Panc1 (cell line): ENCODE data around the gene TPM4. TPM values are rescaled to one million over a fixed set of nuclear protein-coding genes. Genes with fewer than 3 reads are reported as not detected.

Experiments
- ATAC-seq: fragments of 200-7000 bp; cut with Tn5 transposase; 2 replicates; pipeline ENCODE4 v1.9.1; 2020; ENCODE audit warnings: mild to moderate bottlenecking, moderate library complexity
- BruUV-seq: library from RNA; stranded (reverse); fragments of 400-500 nt; replicated peaks from 2 replicates; lab custom pipeline; 2021; lab: Mats Ljungman, UMichigan
- CTCF ChIA-PET: fragments of 300-600 bp; sonication (Branson Sonifier 250); formaldehyde crosslinking; loops from one replicate; lab custom pipeline; 2022; ENCODE audit warnings: antibody characterized with exemption; lab: Charles Lee
- POLR2A ChIA-PET: fragments of 300-600 bp; sonication (Branson Sonifier 250); formaldehyde crosslinking; loops from one replicate; lab custom pipeline; 2022; ENCODE audit warnings: antibody characterized with exemption; lab: Charles Lee
- DNase-seq: peaks from one replicate; pipeline ENCODE4 v3.0.0-alpha.2; 2010; ENCODE audit warnings: low read depth, low spot score
- H3K27ac ChIP-seq: 2 replicates; pipeline ENCODE4 v1.5.1; 2011; ENCODE audit warnings: mild to moderate bottlenecking, low read length, inconsistent platforms
- H3K27me3 ChIP-seq: fragments of 200-500 bp; sonication (Bioruptor generic); 2 replicates; pipeline ENCODE4 v1.6.0; 2014; ENCODE audit warnings: low read length, inconsistent platforms; ENCODE audit not compliant: control insufficient read depth, insufficient read depth
- H3K36me3 ChIP-seq: fragments of 200-500 bp; sonication (Bioruptor generic); 2 replicates; pipeline ENCODE4 v1.5.1; 2014; ENCODE audit warnings: inconsistent platforms, mild to moderate bottlenecking, low read length, moderate library complexity; ENCODE audit not compliant: control insufficient read depth, insufficient read depth
- H3K4me1 ChIP-seq: 2 replicates; pipeline ENCODE4 v1.5.1; 2011; ENCODE audit warnings: inconsistent platforms, mild to moderate bottlenecking, low read length, moderate library complexity; ENCODE audit not compliant: control insufficient read depth, insufficient read depth
- H3K4me3 ChIP-seq, 2 experiments: 2 replicates each; pipeline ENCODE4 v1.5.1; 2011 to 2012; ENCODE audit warnings: low read depth in 2 of 2, low read length in 2 of 2, mild to moderate bottlenecking in 2 of 2, inconsistent platforms in 1 of 2, moderate library complexity in 1 of 2
- H3K9me3 ChIP-seq: fragments of 200-500 bp; sonication (Bioruptor generic); 2 replicates; pipeline ENCODE4 v1.5.1; 2014; ENCODE audit warnings: low read depth, mild to moderate bottlenecking, inconsistent platforms, low read length, moderate library complexity; ENCODE audit not compliant: control insufficient read depth, insufficient read depth
- CTCF ChIP-seq: fragments of 450-650 bp; IDR thresholded peaks from 2 replicates; pipeline ENCODE4 v1.5.1; 2017; ENCODE audit warnings: mild to moderate bottlenecking
- POLR2AphosphoS5 ChIP-seq: IDR thresholded peaks from 2 replicates; pipeline ENCODE4 v1.6.1; 2012; ENCODE audit warnings: mild to moderate bottlenecking, low read depth, low read length, moderate library complexity
- REST ChIP-seq, 2 experiments: IDR thresholded peaks; 2 replicates each; pipeline ENCODE4 v1.6.1; 2011 to 2012; ENCODE audit warnings: low read depth in 2 of 2, control low read depth in 1 of 2, low read length in 1 of 2, mild to moderate bottlenecking in 1 of 2, moderate library complexity in 1 of 2; ENCODE audit not compliant: insufficient read depth in 1 of 2
- SIN3A ChIP-seq: IDR thresholded peaks from 2 replicates; pipeline ENCODE4 v1.6.1; 2012; ENCODE audit warnings: low read depth, mild to moderate bottlenecking, low read length, moderate library complexity, borderline replicate concordance; ENCODE audit not compliant: insufficient read depth
- TCF7L2 ChIP-seq: IDR thresholded peaks from 2 replicates; pipeline ENCODE4 v1.6.1; 2011; ENCODE audit warnings: mild to moderate bottlenecking, low read depth, low read length, inconsistent platforms
- in situ Hi-C: cut with HindIII; loops from 2 replicates; pipeline ENCODE4 v1.10.0; 2016; ENCODE audit warnings: low sequenced_read_pairs, low pct_unique_long_range_greater_than_20kb
- intact Hi-C: fragments of 100-400 bp; cut with micrococcal nuclease; formaldehyde crosslinking; loops from one replicate; pipeline ENCODE4 v1.10.0; 2022; ENCODE audit not compliant: unreplicated experiment
- total RNA-seq: library from RNA; stranded (reverse); gene quantifications from one replicate; pipeline ENCODE4 v1.2.1, GENCODE V29; 2021; ENCODE audit not compliant: unreplicated experiment

Gene TPM4
- total RNA-seq, 1 experiment from 2014 or later = 165 TPM

- Histone ChIP-seq H3K27me3 (no peaks in the 10 kb centered on the region), H3K9me3 (no peaks in the 10 kb centered on the region), H3K4me1 (no peaks in the 10 kb centered on the region), H3K4me3 (no peak overlapping the region), H3K27ac (no peak overlapping the region), H3K36me3 (no peaks in the 10 kb centered on the region)
- no peak for ATAC-seq
- DNase-seq = no peak
- intact Hi-C loops (no loop called here), in situ Hi-C loops (no loop called here)
- ChIA-PET CTCF (no interaction called here), POLR2A (no interaction called here)
- TF ChIP-seq CTCF = no peak
- no peak for TF ChIP-seq TCF7L2
- no peak for TF ChIP-seq REST (IDR thresholded peaks at IDR 0.05; ENCODE audit: insufficient read depth in 1 of 2, low read depth in 2 of 2, low read length in 1 of 2)
- no peak for TF ChIP-seq SIN3A
- no peak for TF ChIP-seq POLR2AphosphoS5
- BruUV-seq = no TSS peak
Observed at GRCh38 chr19:16039545-16039944, 36.8 kb upstream of the TPM4 start.

- intact Hi-C loops (loop anchor here (5.0 kb wide), 1 partner anchor 142 kb away; no protein-coding TSS in a partner anchor), in situ Hi-C loops (no loop called here)
- no peak overlapping the region for H3K27ac ChIP-seq
- no peak for TF ChIP-seq SIN3A
- no peak for TF ChIP-seq TCF7L2
- TF ChIP-seq CTCF = no peak
- TF ChIP-seq REST (IDR thresholded peaks at IDR 0.05; ENCODE audit: insufficient read depth in 1 of 2, low read depth in 2 of 2, low read length in 1 of 2) = no peak
- DNase-seq (no peak), ATAC-seq (no peak)
- no peaks in the 10 kb centered on the region for H3K36me3 ChIP-seq
- H3K9me3 ChIP-seq = no peaks in the 10 kb centered on the region
- no peak overlapping the region for H3K4me3 ChIP-seq
- BruUV-seq = no TSS peak
- ChIA-PET CTCF (interaction anchor here (0.5 to 1.1 kb wide), 4 partner anchors 140 to 213 kb away, joined by 3 to 8 read pairs (median 4); no protein-coding TSS in a partner anchor), POLR2A (interaction anchor here (0.7 kb wide), 2 partner anchors 36 to 415 kb away, joined by 3 to 11 read pairs; no protein-coding TSS in a partner anchor)
- no peaks in the 10 kb centered on the region for H3K4me1 ChIP-seq
- no peaks in the 10 kb centered on the region for H3K27me3 ChIP-seq
Observed at GRCh38 chr19:16040642-16041041, 35.7 kb upstream of the TPM4 start.
